Esophagus squamous epithelium (tissue), 5 donors: ENCODE results near the gene AK2. TPM values are rescaled to one million over a fixed set of nuclear protein-coding genes. Genes with fewer than 3 reads are reported as not detected.

Experiments
- DNase-seq: peaks from one replicate; lab custom pipeline; 2025; lab: John Stamatoyannopoulos, UW
- H3K27ac ChIP-seq, 4 donors: fragments of 200-600 bp; sonication (generic); one replicate each; pipeline ENCODE4 v1.5.1; 2016 to 2019; ENCODE audit warnings: mild to moderate bottlenecking in 1 of 4
- H3K27me3 ChIP-seq, 4 donors: fragments of 200-600 bp; sonication (generic); 1 replicate in 3 of 4; 2 replicates in 1 of 4; pipeline versions ENCODE4 v1.5.1 to v1.6.0; 2017 to 2021; ENCODE audit warnings: antibody characterized with exemption in 1 of 4
- H3K36me3 ChIP-seq, 3 donors: fragments of 200-600 bp; sonication (generic); one replicate each; pipeline ENCODE4 v1.5.1; 2016 to 2019
- H3K4me1 ChIP-seq, 3 donors: fragments of 200-600 bp; sonication (generic); one replicate each; pipeline ENCODE4 v1.5.1; 2017 to 2019
- H3K4me3 ChIP-seq, 4 donors: fragments of 200-600 bp; sonication (generic); 1 replicate in 3 of 4; 2 replicates in 1 of 4; pipeline ENCODE4 v1.5.1; 2016 to 2019; ENCODE audit warnings: mild to moderate bottlenecking in 2 of 4, moderate library complexity in 1 of 4
- H3K9me3 ChIP-seq, 3 donors: fragments of 200-600 bp; sonication (generic); one replicate each; pipeline ENCODE4 v1.5.1; 2016 to 2019
- CTCF ChIP-seq, 6 experiments: fragments of 450-650 bp in 4 of 6; fragments of 200-600 bp in 2 of 6; sonication (generic) in 2 of 6; IDR thresholded peaks; one replicate each; pipeline ENCODE4 v1.5.1; 2016 to 2019; ENCODE audit warnings: antibody characterized with exemption in 6 of 6, mild to moderate bottlenecking in 4 of 6, moderate library complexity in 4 of 6
- POLR2A ChIP-seq, 4 donors: fragments of 450-650 bp; IDR thresholded peaks; one replicate each; pipeline ENCODE4 v1.6.1; 2017; ENCODE audit warnings: antibody characterized with exemption in 4 of 4, mild to moderate bottlenecking in 4 of 4, moderate library complexity in 3 of 4
- WGBS, 2 donors: methylation state at CpG; one replicate each; pipeline ENCODE4 v1.1.5; 2018; 5-methylcytosine and 5-hydroxymethylcytosine counted together
- intact Hi-C: fragments of 100-400 bp; cut with DNase I; formaldehyde crosslinking; loops from one replicate; pipeline ENCODE4 v1.15.0; 2022
- total RNA-seq, 4 donors: library from RNA; depleted of rRNA; stranded (reverse); fragments of >200 nt; gene quantifications; one replicate each; pipeline ENCODE4 v1.1.0, GENCODE V29; 2016
- donor health status: DM: yes; HTN: yes; CAD: no.

The AK2 gene
- total RNA-seq, 4 donors from 2014 or later = 126 to 167 (median 151) TPM

GRCh38 chr1:33061834-33062233 is 25.2 kb upstream of the AK2 start:
- H3K4me1 ChIP-seq = peaks cover 0 to 11% (median 4%) of the 10 kb centered on the region in 3 donors
- no peak for TF ChIP-seq POLR2A (IDR thresholded peaks at IDR 0.05)
- TF ChIP-seq CTCF (IDR thresholded peaks at IDR 0.05) = no peak
- DNase-seq = no peak
- no peak overlapping the region for H3K4me3 ChIP-seq
- H3K9me3 ChIP-seq = peaks cover 0 to 44% (median 40%) of the 10 kb centered on the region in 3 donors
- no peaks in the 10 kb centered on the region for H3K27me3 ChIP-seq
- intact Hi-C loops = no loop called here
- no peaks in the 10 kb centered on the region for H3K36me3 ChIP-seq
- H3K27ac ChIP-seq = no peak overlapping the region

GRCh38 chr1:33060579-33061083 is 23.9 kb upstream of the AK2 start:
- TF ChIP-seq POLR2A (IDR thresholded peaks at IDR 0.05) (no peak), CTCF (IDR thresholded peaks at IDR 0.05) (no peak)
- intact Hi-C loops = no loop called here
- Histone ChIP-seq H3K27ac (no peak overlapping the region), H3K27me3 (no peaks in the 10 kb centered on the region), H3K4me3 (no peak overlapping the region), H3K9me3 (peaks cover 0 to 39% (median 35%) of the 10 kb centered on the region in 3 donors), H3K36me3 (no peaks in the 10 kb centered on the region), H3K4me1 (peaks cover 0 to 12% (median 4%) of the 10 kb centered on the region in 3 donors)
- no peak for DNase-seq
- 39% methylated on average over 2 of the region's 2 CpGs for WGBS, 2 donors

- Histone ChIP-seq H3K27me3 (no peaks in the 10 kb centered on the region), H3K9me3 (peaks cover 0 to 4% (median 2%) of the 10 kb centered on the region in 3 donors), H3K27ac (no peak overlapping the region), H3K4me1 (peaks cover 0 to 21% (median 7%) of the 10 kb centered on the region in 3 donors), H3K36me3 (no peaks in the 10 kb centered on the region), H3K4me3 (no peak overlapping the region)
- WGBS, 2 donors = 78 to 80% methylated on average over 2 of the region's 2 CpGs
- no peak for DNase-seq
- intact Hi-C loops = loop anchor here (10.0 kb wide), 1 partner anchor 122 kb away; no protein-coding TSS in a partner anchor
- TF ChIP-seq POLR2A (IDR thresholded peaks at IDR 0.05) = no peak
- no peak for TF ChIP-seq CTCF (IDR thresholded peaks at IDR 0.05)
Observed at GRCh38 chr1:33057095-33057494, 20.4 kb upstream of the AK2 start.

GRCh38 chr1:33056426-33056825 is 19.7 kb upstream of the AK2 start:
- H3K9me3 ChIP-seq = no peaks in the 10 kb centered on the region
- no peak overlapping the region for H3K27ac ChIP-seq
- no peak for TF ChIP-seq CTCF (IDR thresholded peaks at IDR 0.05)
- TF ChIP-seq POLR2A (IDR thresholded peaks at IDR 0.05) = no peak
- WGBS, 2 donors = 88 to 94% methylated on average over 2 to 3 of the region's 3 CpGs
- no peaks in the 10 kb centered on the region for H3K27me3 ChIP-seq
- no peaks in the 10 kb centered on the region for H3K36me3 ChIP-seq
- intact Hi-C loops = loop anchor here (10.0 kb wide), 1 partner anchor 122 kb away; no protein-coding TSS in a partner anchor
- no peak overlapping the region for H3K4me3 ChIP-seq
- no peak for DNase-seq
- H3K4me1 ChIP-seq = peaks cover 0 to 21% (median 7%) of the 10 kb centered on the region in 3 donors

GRCh38 chr1:33055210-33056008 is 18.7 kb upstream of the AK2 start:
- Histone ChIP-seq H3K27ac (no peak overlapping the region), H3K27me3 (no peaks in the 10 kb centered on the region), H3K4me1 (peaks cover 0 to 18% (median 5%) of the 10 kb centered on the region in 3 donors), H3K36me3 (no peaks in the 10 kb centered on the region), H3K4me3 (no peak overlapping the region), H3K9me3 (no peaks in the 10 kb centered on the region)
- no peak for DNase-seq
- intact Hi-C loops = loop anchor here (10.0 kb wide), 1 partner anchor 121 kb away; no protein-coding TSS in a partner anchor
- no peak for TF ChIP-seq POLR2A (IDR thresholded peaks at IDR 0.05)
- peak; percentile 41 to 69 (median 58) for TF ChIP-seq CTCF (IDR thresholded peaks at IDR 0.05)
- WGBS, 2 donors = 35 to 42% methylated on average over 10 to 12 of the region's 12 CpGs
